ENCODE data around the gene FGD3. TPM values are rescaled to one million over a fixed set of nuclear protein-coding genes. Genes with fewer than 3 reads are reported as not detected.

FGD3 gene
- polyA plus RNA-seq, 1 donor (not counting 4 experiments of a cell fraction or from before 2014, with no cell fraction given), result 0.21 TPM

DNA sequence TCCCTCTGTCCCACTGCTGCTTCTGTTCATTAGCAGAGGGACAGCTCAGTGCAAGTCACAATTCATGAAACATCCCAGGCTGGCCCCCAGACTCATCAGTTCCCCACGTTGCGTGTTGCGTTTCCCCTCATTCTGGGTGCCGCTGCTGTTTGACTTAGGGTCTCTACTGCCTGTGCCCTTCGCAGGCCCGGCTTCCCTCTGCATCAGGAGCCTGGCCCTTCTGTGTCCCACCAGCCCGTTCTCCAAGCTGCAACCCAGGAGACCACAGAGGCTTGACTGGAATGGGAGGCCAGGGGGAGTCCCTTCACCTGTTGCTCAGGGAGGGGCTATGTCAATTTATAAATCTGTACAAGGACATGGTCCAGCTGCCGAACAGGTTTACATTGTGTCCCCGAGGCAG, 57.2 kb downstream of the FGD3 start:
- Histone ChIP-seq H3K4me2 (ENCODE audit: control insufficient read depth, extremely low read depth, insufficient read depth, low read depth, low read length) (no peak overlapping the region), H3K9me3 (ENCODE audit: control insufficient read depth, low read depth, low read length) (no peaks in the 10 kb centered on the region), H3K27ac (ENCODE audit: control insufficient read depth, insufficient read depth, low read length) (no peak overlapping the region), H4K20me1 (ENCODE audit: control insufficient read depth, extremely low read depth, insufficient read depth, low read length) (no peaks in the 10 kb centered on the region), H3K9ac (ENCODE audit: control insufficient read depth, extremely low read depth, insufficient read depth, low read length) (no peak overlapping the region), H3K79me2 (ENCODE audit: control insufficient read depth, insufficient read depth, low read length) (no peaks in the 10 kb centered on the region), H3K36me3 (ENCODE audit: control insufficient read depth in 2 of 2, extremely low read depth in 1 of 2, insufficient read depth in 2 of 2, low read length in 2 of 2) (no peaks in the 10 kb centered on the region), H3K9me1 (ENCODE audit: control insufficient read depth, extremely low read depth, insufficient read depth, low read length) (no peaks in the 10 kb centered on the region), H3K27me3 (ENCODE audit: control insufficient read depth, extremely low read depth, insufficient read depth, low read length) (peaks cover 9% of the 10 kb centered on the region), H2AFZ (ENCODE audit: control insufficient read depth, low read length) (no peak overlapping the region), H3K4me3 (ENCODE audit: control insufficient read depth in 2 of 3, extremely low read depth in 1 of 3, insufficient read depth in 2 of 3, low read depth in 1 of 3, low read length in 3 of 3) (no peak overlapping the region), H3K4me1 (ENCODE audit: control insufficient read depth, extremely low read depth, insufficient read depth, low read length) (no peaks in the 10 kb centered on the region)
- dilution Hi-C loops (cut with MboI; ENCODE audit: extremely low pct_ligation_motif_present, low sequenced_read_pairs), result no loop called here
- no peak for TF ChIP-seq EZH2 (IDR thresholded peaks at IDR 0.05; ENCODE audit: low read length)
- TF ChIP-seq, protein P1, sequence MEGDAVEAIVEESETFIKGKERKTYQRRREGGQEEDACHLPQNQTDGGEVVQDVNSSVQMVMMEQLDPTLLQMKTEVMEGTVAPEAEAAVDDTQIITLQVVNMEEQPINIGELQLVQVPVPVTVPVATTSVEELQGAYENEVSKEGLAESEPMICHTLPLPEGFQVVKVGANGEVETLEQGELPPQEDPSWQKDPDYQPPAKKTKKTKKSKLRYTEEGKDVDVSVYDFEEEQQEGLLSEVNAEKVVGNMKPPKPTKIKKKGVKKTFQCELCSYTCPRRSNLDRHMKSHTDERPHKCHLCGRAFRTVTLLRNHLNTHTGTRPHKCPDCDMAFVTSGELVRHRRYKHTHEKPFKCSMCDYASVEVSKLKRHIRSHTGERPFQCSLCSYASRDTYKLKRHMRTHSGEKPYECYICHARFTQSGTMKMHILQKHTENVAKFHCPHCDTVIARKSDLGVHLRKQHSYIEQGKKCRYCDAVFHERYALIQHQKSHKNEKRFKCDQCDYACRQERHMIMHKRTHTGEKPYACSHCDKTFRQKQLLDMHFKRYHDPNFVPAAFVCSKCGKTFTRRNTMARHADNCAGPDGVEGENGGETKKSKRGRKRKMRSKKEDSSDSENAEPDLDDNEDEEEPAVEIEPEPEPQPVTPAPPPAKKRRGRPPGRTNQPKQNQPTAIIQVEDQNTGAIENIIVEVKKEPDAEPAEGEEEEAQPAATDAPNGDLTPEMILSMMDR (optimal IDR thresholded peaks at IDR 0.05 in 1 of 3, IDR thresholded peaks at IDR 0.05 in 1 of 3, conservative IDR thresholded peaks at IDR 0.05 in 1 of 3; ENCODE audit: extremely low read depth in 1 of 3, insufficient read depth in 2 of 3, low read length in 3 of 3), result no peak
- FAIRE-seq (no peak), DNase-seq (ENCODE audit: low read depth, low spot score) (no peak)

DNA sequence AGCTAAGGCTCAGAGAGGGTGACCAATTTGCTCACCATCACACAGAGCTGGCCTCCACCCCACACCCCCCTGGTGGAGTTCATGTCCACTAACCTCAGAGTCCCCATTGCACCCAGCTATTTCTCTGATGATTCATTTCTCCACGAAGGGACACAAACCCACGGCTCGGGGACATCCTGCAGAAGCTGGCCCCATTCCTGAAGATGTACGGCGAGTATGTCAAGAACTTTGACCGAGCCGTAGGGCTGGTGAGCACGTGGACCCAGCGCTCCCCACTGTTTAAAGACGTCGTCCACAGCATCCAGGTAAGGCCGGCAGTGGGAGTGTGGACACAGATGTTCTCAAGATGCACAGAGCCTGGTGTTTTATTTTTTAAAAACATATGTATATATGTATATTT, 58.6 kb downstream of the FGD3 start:
- TF ChIP-seq, protein P1 (optimal IDR thresholded peaks at IDR 0.05 in 1 of 3, IDR thresholded peaks at IDR 0.05 in 1 of 3, conservative IDR thresholded peaks at IDR 0.05 in 1 of 3; ENCODE audit: extremely low read depth in 1 of 3, insufficient read depth in 2 of 3, low read length in 3 of 3), result no peak
- TF ChIP-seq EZH2 (IDR thresholded peaks at IDR 0.05; ENCODE audit: low read length), result no peak
- no peak overlapping the region for H3K27ac ChIP-seq (ENCODE audit: control insufficient read depth, insufficient read depth, low read length)
- H3K9me1 ChIP-seq (ENCODE audit: control insufficient read depth, extremely low read depth, insufficient read depth, low read length), result no peaks in the 10 kb centered on the region
- H3K79me2 ChIP-seq (ENCODE audit: control insufficient read depth, insufficient read depth, low read length), result no peaks in the 10 kb centered on the region
- peaks cover 9% of the 10 kb centered on the region for H3K27me3 ChIP-seq (ENCODE audit: control insufficient read depth, extremely low read depth, insufficient read depth, low read length)
- H3K4me3 ChIP-seq (ENCODE audit: control insufficient read depth in 2 of 3, extremely low read depth in 1 of 3, insufficient read depth in 2 of 3, low read depth in 1 of 3, low read length in 3 of 3), result no peak overlapping the region
- dilution Hi-C loops (cut with MboI; ENCODE audit: extremely low pct_ligation_motif_present, low sequenced_read_pairs), result no loop called here
- H3K4me1 ChIP-seq (ENCODE audit: control insufficient read depth, extremely low read depth, insufficient read depth, low read length), result no peaks in the 10 kb centered on the region
- DNase-seq (ENCODE audit: low read depth, low spot score) (no peak), FAIRE-seq (no peak)
- H3K4me2 ChIP-seq (ENCODE audit: control insufficient read depth, extremely low read depth, insufficient read depth, low read depth, low read length), result no peak overlapping the region
- no peak overlapping the region for H3K9ac ChIP-seq (ENCODE audit: control insufficient read depth, extremely low read depth, insufficient read depth, low read length)
- H3K9me3 ChIP-seq (ENCODE audit: control insufficient read depth, low read depth, low read length), result no peaks in the 10 kb centered on the region
- no peaks in the 10 kb centered on the region for H4K20me1 ChIP-seq (ENCODE audit: control insufficient read depth, extremely low read depth, insufficient read depth, low read length)
- no peak overlapping the region for H2AFZ ChIP-seq (ENCODE audit: control insufficient read depth, low read length)
- H3K36me3 ChIP-seq (ENCODE audit: control insufficient read depth in 2 of 2, extremely low read depth in 1 of 2, insufficient read depth in 2 of 2, low read length in 2 of 2), result no peaks in the 10 kb centered on the region

Data from keratinocyte (primary cell).